Smooth muscle cell (in vitro differentiated cells): ENCODE data around the gene NPNT. TPM values are rescaled to one million over a fixed set of nuclear protein-coding genes. Genes with fewer than 3 reads are reported as not detected.

Experiments used
- DNase-seq: peaks from one replicate; lab custom pipeline; 2025; ENCODE audit not compliant: unreplicated experiment; lab: John Stamatoyannopoulos, UW
- H2AFZ ChIP-seq: fragments of 200-600 bp; sonication (generic); 2 replicates; pipeline ENCODE4 v1.6.0; 2016; ENCODE audit warnings: antibody characterized with exemption, low read depth, mild to moderate bottlenecking
- H3F3A ChIP-seq: fragments of 200-600 bp; sonication (generic); 2 replicates; pipeline ENCODE4 v1.6.0; 2017; ENCODE audit warnings: antibody characterized with exemption, low read depth
- H3K27ac ChIP-seq: fragments of 200-600 bp; sonication (generic); 2 replicates; pipeline ENCODE4 v1.5.1; 2016; ENCODE audit warnings: low read depth, mild to moderate bottlenecking
- H3K27me3 ChIP-seq: fragments of 200-600 bp; sonication (generic); 2 replicates; pipeline ENCODE4 v1.6.1; 2016; ENCODE audit warnings: low read depth, mild to moderate bottlenecking
- H3K36me3 ChIP-seq: fragments of 200-600 bp; sonication (generic); 2 replicates; pipeline ENCODE4 v1.5.1; 2016; ENCODE audit warnings: low read depth
- H3K4me1 ChIP-seq: fragments of 200-600 bp; sonication (generic); 2 replicates; pipeline ENCODE4 v1.5.1; 2016; ENCODE audit warnings: low read depth
- H3K4me2 ChIP-seq: fragments of 200-600 bp; sonication (generic); 2 replicates; pipeline ENCODE4 v1.6.0; 2016; ENCODE audit warnings: mild to moderate bottlenecking
- H3K4me3 ChIP-seq: fragments of 200-600 bp; sonication (generic); 2 replicates; pipeline ENCODE4 v1.5.1; 2016; ENCODE audit warnings: mild to moderate bottlenecking
- H3K79me2 ChIP-seq: fragments of 200-600 bp; sonication (generic); 2 replicates; pipeline ENCODE4 v1.6.0; 2016; ENCODE audit warnings: low read depth, mild to moderate bottlenecking
- H3K9ac ChIP-seq: fragments of 200-600 bp; sonication (generic); 2 replicates; pipeline ENCODE4 v1.6.0; 2016; ENCODE audit warnings: low read depth
- H3K9me3 ChIP-seq: fragments of 200-600 bp; sonication (generic); replicated peaks from 2 replicates; pipeline ENCODE4 v1.5.1; 2016; ENCODE audit warnings: low read depth
- H4K20me1 ChIP-seq: fragments of 200-600 bp; sonication (generic); 2 replicates; pipeline ENCODE4 v1.6.0; 2016; ENCODE audit warnings: low read depth
- WGBS: methylation state at CpG from one replicate; pipeline ENCODE4 v1.1.7; 2016; ENCODE audit warnings: low lambda C conversion rate; 5-methylcytosine and 5-hydroxymethylcytosine counted together
- polyA plus RNA-seq: library from polyadenylated mRNA; unstranded; fragments of >200 nt; fragmentation: Nextera tagmentation; extraction: Ambion mirVana; gene quantifications from 2 replicates; pipeline ENCODE4 v1.2.1, GENCODE V29; 2016
- total RNA-seq: library from RNA; depleted of rRNA; stranded (reverse); fragments of >200 nt; gene quantifications from 2 replicates; pipeline ENCODE4 v1.2.3, GENCODE V29; 2014
- TF ChIP-seq, protein P1 (sequence below): fragments of 200-600 bp; sonication (generic); IDR thresholded peaks from 2 replicates; pipeline ENCODE4 v1.5.1; 2017; ENCODE audit warnings: borderline replicate concordance, mild to moderate bottlenecking, antibody characterized with exemption; ENCODE audit not compliant: insufficient read depth, poor library complexity, severe bottlenecking

NPNT gene
- total and polyA plus RNA-seq, 2 experiments from 2014 or later, result 0.43 to 0.45 TPM

DNA sequence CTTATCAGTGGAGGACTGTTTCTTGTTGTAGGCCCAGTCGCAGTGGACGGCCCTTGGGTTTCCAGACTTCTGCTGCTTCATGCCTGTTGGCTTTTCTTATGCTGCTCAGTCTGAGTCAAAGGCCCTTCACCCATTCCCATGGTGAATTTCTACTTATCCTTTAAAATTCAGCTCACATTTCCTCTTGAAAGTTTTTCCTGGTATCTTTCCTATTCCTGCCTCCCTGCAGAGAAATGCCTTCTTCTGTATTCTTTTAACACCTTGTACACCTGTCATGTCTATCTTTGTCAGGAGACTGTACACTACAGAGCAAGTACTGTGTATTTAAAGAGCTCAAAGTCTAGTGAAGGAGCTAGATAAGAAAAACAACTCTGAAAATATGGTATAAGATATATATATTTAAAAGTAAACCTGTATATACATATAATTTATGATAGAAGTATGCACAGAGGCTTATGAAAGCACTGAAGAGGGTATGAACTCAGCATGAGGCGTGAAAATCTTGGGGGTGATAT lies 22.0 kb downstream of the NPNT start:
- Histone ChIP-seq H4K20me1 (no peaks in the 10 kb centered on the region), H3K36me3 (no peaks in the 10 kb centered on the region), H3K27me3 (no peaks in the 10 kb centered on the region), H3K27ac (no peak overlapping the region), H3K9ac (no peak overlapping the region), H2AFZ (no peak overlapping the region), H3K4me1 (no peaks in the 10 kb centered on the region), H3K4me2 (no peak overlapping the region), H3K79me2 (no peaks in the 10 kb centered on the region), H3K9me3 (no peaks in the 10 kb centered on the region), H3F3A (no peaks in the 10 kb centered on the region), H3K4me3 (no peak overlapping the region)
- DNase-seq, result no peak
- 84% methylated on average over 3 of the region's 3 CpGs for WGBS
- TF ChIP-seq, protein P1, sequence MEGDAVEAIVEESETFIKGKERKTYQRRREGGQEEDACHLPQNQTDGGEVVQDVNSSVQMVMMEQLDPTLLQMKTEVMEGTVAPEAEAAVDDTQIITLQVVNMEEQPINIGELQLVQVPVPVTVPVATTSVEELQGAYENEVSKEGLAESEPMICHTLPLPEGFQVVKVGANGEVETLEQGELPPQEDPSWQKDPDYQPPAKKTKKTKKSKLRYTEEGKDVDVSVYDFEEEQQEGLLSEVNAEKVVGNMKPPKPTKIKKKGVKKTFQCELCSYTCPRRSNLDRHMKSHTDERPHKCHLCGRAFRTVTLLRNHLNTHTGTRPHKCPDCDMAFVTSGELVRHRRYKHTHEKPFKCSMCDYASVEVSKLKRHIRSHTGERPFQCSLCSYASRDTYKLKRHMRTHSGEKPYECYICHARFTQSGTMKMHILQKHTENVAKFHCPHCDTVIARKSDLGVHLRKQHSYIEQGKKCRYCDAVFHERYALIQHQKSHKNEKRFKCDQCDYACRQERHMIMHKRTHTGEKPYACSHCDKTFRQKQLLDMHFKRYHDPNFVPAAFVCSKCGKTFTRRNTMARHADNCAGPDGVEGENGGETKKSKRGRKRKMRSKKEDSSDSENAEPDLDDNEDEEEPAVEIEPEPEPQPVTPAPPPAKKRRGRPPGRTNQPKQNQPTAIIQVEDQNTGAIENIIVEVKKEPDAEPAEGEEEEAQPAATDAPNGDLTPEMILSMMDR, result no peak

DNA sequence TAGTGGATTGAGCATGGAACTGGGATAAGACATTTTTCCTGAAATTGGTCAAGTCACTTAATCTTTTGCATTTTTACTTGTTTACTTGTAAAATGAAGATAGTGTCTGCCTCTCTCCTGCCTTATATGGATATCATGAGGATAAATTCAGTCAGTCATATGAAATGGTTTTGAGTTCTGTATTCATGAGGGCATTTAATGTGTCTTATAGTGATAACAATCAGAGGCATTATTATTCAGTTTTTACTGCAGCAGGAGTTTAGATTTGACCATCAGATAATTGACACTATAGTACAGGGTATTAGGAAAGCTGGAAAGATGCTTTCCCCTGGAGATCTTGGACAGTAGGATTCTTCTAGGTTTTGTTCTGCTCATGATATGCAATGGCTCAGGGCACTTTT lies 26.0 kb downstream of the NPNT start:
- Histone ChIP-seq H3K27me3 (no peaks in the 10 kb centered on the region), H2AFZ (no peak overlapping the region), H3K4me3 (no peak overlapping the region), H3F3A (no peaks in the 10 kb centered on the region), H3K4me2 (no peak overlapping the region), H3K9me3 (no peaks in the 10 kb centered on the region), H3K36me3 (no peaks in the 10 kb centered on the region), H3K27ac (no peak overlapping the region), H3K9ac (no peak overlapping the region), H4K20me1 (no peaks in the 10 kb centered on the region), H3K4me1 (no peaks in the 10 kb centered on the region), H3K79me2 (no peaks in the 10 kb centered on the region)
- DNase-seq, result no peak
- TF ChIP-seq, protein P1, result no peak

DNA sequence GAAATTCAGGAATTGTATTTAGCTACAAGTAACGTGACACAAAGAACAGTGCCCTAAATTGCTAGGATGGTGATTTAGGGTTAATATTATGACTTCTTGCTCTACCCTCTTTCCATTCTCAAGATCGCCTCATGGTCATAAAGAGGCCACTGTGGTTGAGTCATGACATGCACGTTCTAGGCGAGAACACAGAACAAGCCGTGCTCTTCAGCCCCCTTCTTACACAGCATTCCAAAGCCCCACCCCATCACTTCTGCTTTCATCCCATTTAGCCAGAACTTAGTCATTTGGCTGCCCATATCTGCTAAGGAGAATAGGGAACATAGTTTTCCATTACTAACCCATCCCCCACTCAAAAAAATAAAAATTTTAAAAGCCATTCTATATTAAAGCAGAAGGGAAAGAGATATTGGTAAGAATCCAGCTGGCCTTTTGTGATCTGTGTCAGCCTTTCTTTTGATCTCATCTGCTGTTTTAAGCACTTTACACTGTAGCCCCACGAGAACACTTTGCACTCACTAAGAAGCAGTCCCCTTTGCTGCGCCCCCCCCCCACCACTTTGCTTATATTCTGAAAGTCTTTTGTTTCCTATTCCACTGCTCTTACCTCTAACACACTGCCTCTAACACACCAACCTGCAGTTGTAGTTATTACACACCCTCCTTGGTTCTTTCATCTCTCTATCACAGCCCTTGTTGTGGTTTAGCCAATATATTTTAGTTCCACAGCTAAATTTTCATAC lies 28.4 kb downstream of the NPNT start:
- 22% methylated on average over 7 of the region's 7 CpGs for WGBS
- Histone ChIP-seq H3K4me2 (peak overlapping the region; percentile 18), H3K27ac (no peak overlapping the region), H2AFZ (no peak overlapping the region), H3K79me2 (no peaks in the 10 kb centered on the region), H3K4me3 (no peak overlapping the region), H3K4me1 (no peaks in the 10 kb centered on the region), H3K9ac (no peak overlapping the region), H3K9me3 (no peaks in the 10 kb centered on the region), H4K20me1 (no peaks in the 10 kb centered on the region), H3F3A (no peaks in the 10 kb centered on the region), H3K27me3 (no peaks in the 10 kb centered on the region), H3K36me3 (no peaks in the 10 kb centered on the region)
- TF ChIP-seq, protein P1, result no peak
- DNase-seq, result no peak

DNA sequence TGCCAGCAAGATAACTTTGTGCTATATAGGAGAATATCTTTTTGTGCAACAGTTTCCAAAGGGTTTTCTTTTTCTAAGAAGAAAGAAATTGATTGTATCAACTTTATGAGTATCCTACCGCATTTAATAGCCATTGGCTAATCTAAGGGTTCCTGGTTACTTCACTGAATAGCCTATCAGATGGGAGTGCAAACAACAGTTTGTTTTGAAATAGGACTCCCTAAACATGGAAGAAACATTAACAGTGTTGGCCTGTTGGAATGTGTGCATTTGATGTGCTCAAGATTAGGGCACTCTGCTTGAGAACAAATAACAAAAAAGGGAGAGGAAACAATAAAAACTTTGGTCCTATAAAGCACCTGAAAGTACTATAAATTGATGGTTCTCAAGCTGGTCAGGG lies 29.1 kb downstream of the NPNT start:
- Histone ChIP-seq H2AFZ (no peak overlapping the region), H3K79me2 (no peaks in the 10 kb centered on the region), H3K36me3 (no peaks in the 10 kb centered on the region), H3K4me2 (no peak overlapping the region), H4K20me1 (no peaks in the 10 kb centered on the region), H3K4me3 (no peak overlapping the region), H3K9me3 (no peaks in the 10 kb centered on the region), H3K9ac (no peak overlapping the region), H3K27ac (no peak overlapping the region), H3K27me3 (no peaks in the 10 kb centered on the region), H3K4me1 (no peaks in the 10 kb centered on the region), H3F3A (no peaks in the 10 kb centered on the region)
- WGBS, result 36% methylated on average over 1 of the region's 1 CpG
- DNase-seq, result no peak
- TF ChIP-seq, protein P1, result no peak
